Uterus (tissue), 2 donors: ENCODE measurements around the gene NTRK1.

Experiments
- CTCF ChIP-seq, 4 experiments: fragments of 200-600 bp in 2 of 4; fragments of 450-650 bp in 2 of 4; sonication (generic) in 2 of 4; IDR thresholded peaks; one replicate each; pipeline ENCODE4 v1.5.1; 2016 to 2019; ENCODE audit warnings: antibody characterized with exemption in 4 of 4, mild to moderate bottlenecking in 2 of 4, moderate library complexity in 1 of 4
- POLR2A ChIP-seq, 2 donors: fragments of 450-650 bp; IDR thresholded peaks; one replicate each; pipeline ENCODE4 v1.6.1; 2016; ENCODE audit warnings: antibody characterized with exemption in 2 of 2, mild to moderate bottlenecking in 1 of 2, moderate library complexity in 1 of 2

GRCh38 chr1:156813298-156813697 is 47.4 kb upstream of the NTRK1 start:
- TF ChIP-seq CTCF (IDR thresholded peaks at IDR 0.05) = no peak
- TF ChIP-seq POLR2A (IDR thresholded peaks at IDR 0.05) = no peak
